CD14-positive monocyte (primary cell): ENCODE data around the gene PACSIN2. TPM values are rescaled to one million over a fixed set of nuclear protein-coding genes. Genes with fewer than 3 reads are reported as not detected.

Source experiments
- DNase-seq, 3 donors: peaks; one replicate each; pipeline ENCODE4 v3.0.0-alpha.2; 2011 to 2022
- H2AFZ ChIP-seq: 2 replicates; pipeline ENCODE4 v1.6.0; 2012; ENCODE audit warnings: mild to moderate bottlenecking, low read depth, low read length, inconsistent platforms; ENCODE audit not compliant: insufficient read depth, poor library complexity, severe bottlenecking
- H3K27ac ChIP-seq, 2 donors: 1 replicate in 1 of 2; 2 replicates in 1 of 2; pipeline ENCODE4 v1.5.1; 2012 to 2013; ENCODE audit warnings: low read length in 2 of 2, control low read depth in 1 of 2, inconsistent platforms in 1 of 2, low read depth in 1 of 2, mild to moderate bottlenecking in 1 of 2
- H3K27me3 ChIP-seq, 2 donors: one replicate each; pipeline versions ENCODE4 v1.6.0 to v1.6.1; 2011 to 2013; ENCODE audit warnings: low read length in 2 of 2; ENCODE audit not compliant: control insufficient read depth in 2 of 2, insufficient read depth in 2 of 2
- H3K36me3 ChIP-seq, 2 donors: replicated peaks in 1 of 2; 1 replicate in 1 of 2; 2 replicates in 1 of 2; pipeline versions ENCODE4 v1.5.1 to v1.6.1; 2012 to 2013; ENCODE audit warnings: low read length in 2 of 2, control low read depth in 1 of 2, inconsistent platforms in 1 of 2, mild to moderate bottlenecking in 1 of 2; ENCODE audit not compliant: insufficient read depth in 2 of 2, control insufficient read depth in 1 of 2
- H3K4me1 ChIP-seq, 2 donors: 1 replicate in 1 of 2; 2 replicates in 1 of 2; pipeline versions ENCODE4 v1.5.1 to v1.6.1; 2012 to 2013; ENCODE audit warnings: low read length in 2 of 2, control low read depth in 1 of 2, inconsistent platforms in 1 of 2, mild to moderate bottlenecking in 1 of 2, moderate library complexity in 1 of 2; ENCODE audit not compliant: insufficient read depth in 2 of 2, control insufficient read depth in 1 of 2
- H3K4me2 ChIP-seq: replicated peaks from 2 replicates; pipeline ENCODE3; 2012; ENCODE audit warnings: low read length, moderate library complexity, mild to moderate bottlenecking; ENCODE audit not compliant: poor library complexity, severe bottlenecking; ENCODE audit errors: extremely low read depth
- H3K4me3 ChIP-seq, 3 experiments: fragments of 200-600 bp in 1 of 3; sonication (generic) in 1 of 3; replicated peaks in 1 of 3; 1 replicate in 2 of 3; 2 replicates in 1 of 3; pipeline ENCODE4 v1.5.1; 2011 to 2013; ENCODE audit warnings: low read length in 3 of 3, mild to moderate bottlenecking in 3 of 3, control low read depth in 2 of 3, low read depth in 2 of 3, inconsistent platforms in 1 of 3, moderate library complexity in 1 of 3
- H3K79me2 ChIP-seq: 2 replicates; pipeline ENCODE4 v1.6.0; 2012; ENCODE audit warnings: mild to moderate bottlenecking, control low read depth, inconsistent platforms, low read length, moderate library complexity; ENCODE audit not compliant: insufficient read depth
- H3K9ac ChIP-seq: 2 replicates; pipeline ENCODE4 v1.6.0; 2017; ENCODE audit warnings: low read length, mild to moderate bottlenecking; ENCODE audit not compliant: insufficient read depth, poor library complexity, severe bottlenecking
- H3K9me3 ChIP-seq, 2 donors: replicated peaks in 1 of 2; 1 replicate in 1 of 2; 2 replicates in 1 of 2; pipeline versions ENCODE4 v1.5.1 to v1.6.1; 2012 to 2013; ENCODE audit warnings: low read length in 2 of 2, control low read depth in 1 of 2; ENCODE audit not compliant: control insufficient read depth in 1 of 2, insufficient read depth in 1 of 2
- H4K20me1 ChIP-seq: 2 replicates; pipeline ENCODE4 v1.6.0; 2012; ENCODE audit warnings: mild to moderate bottlenecking, low read length, control low read depth, moderate library complexity; ENCODE audit not compliant: insufficient read depth
- H3K27ac Mint-ChIP-seq, 7 donors: one replicate each; pipeline ENCODE4 v1.8.0; 2020; ENCODE audit warnings: mild to moderate bottlenecking in 7 of 7, mixed read lengths in 7 of 7, moderate library complexity in 6 of 7, inconsistent platforms in 2 of 7
- H3K27me3 Mint-ChIP-seq, 3 donors: one replicate each; pipeline ENCODE4 v1.8.0; 2021 to 2022; ENCODE audit warnings: low read depth in 3 of 3, mild to moderate bottlenecking in 3 of 3, mixed read lengths in 3 of 3, moderate library complexity in 3 of 3, inconsistent platforms in 1 of 3
- H3K36me3 Mint-ChIP-seq, 2 donors: one replicate each; pipeline ENCODE4 v1.8.0; 2020; ENCODE audit warnings: mixed read lengths in 2 of 2, inconsistent platforms in 1 of 2, mild to moderate bottlenecking in 1 of 2
- H3K4me1 Mint-ChIP-seq: one replicate; pipeline ENCODE4 v1.8.0; 2020; ENCODE audit warnings: mild to moderate bottlenecking, mixed read lengths
- H3K4me3 Mint-ChIP-seq, 2 donors: one replicate each; pipeline ENCODE4 v1.8.0; 2020; ENCODE audit warnings: mild to moderate bottlenecking in 2 of 2, mixed read lengths in 2 of 2, moderate library complexity in 1 of 2
- H3K9me3 Mint-ChIP-seq, 7 donors: one replicate each; pipeline ENCODE4 v1.8.0; 2020 to 2022; ENCODE audit warnings: mixed read lengths in 7 of 7, mild to moderate bottlenecking in 6 of 7, moderate library complexity in 6 of 7, inconsistent platforms in 2 of 7
- WGBS: methylation state at CpG from one replicate; pipeline ENCODE4 v1.1.5; 2013; ENCODE audit warnings: missing lambda C conversion rate; ENCODE audit not compliant: insufficient coverage; 5-methylcytosine and 5-hydroxymethylcytosine counted together
- intact Hi-C, 2 donors: fragments of 100-400 bp; cut with micrococcal nuclease; formaldehyde crosslinking; loops; one replicate each; pipeline versions ENCODE4 v1.15.0 to v1.15.1; 2023
- polyA plus RNA-seq, 3 donors: library from polyadenylated mRNA; depleted of rRNA in 1 of 3; unstranded in 2 of 3; stranded (reverse) in 1 of 3; fragments of 300-500 nt in 2 of 3; fragments of >200 nt in 1 of 3; fragmentation: Illumina TruSeq in 2 of 3; gene quantifications; 1 replicate in 2 of 3; 2 replicates in 1 of 3; pipeline ENCODE4 v1.2.3, GENCODE V29; 2012 to 2021
- TF ChIP-seq, protein P1 (sequence below): fragments of 200-600 bp; IDR thresholded peaks from one replicate; pipeline ENCODE4 v1.8.0; 2022; ENCODE audit warnings: antibody characterized with exemption, mild to moderate bottlenecking

Gene PACSIN2
- polyA plus RNA-seq, 3 donors = 31.2 to 45.7 (median 40.2) TPM

DNA sequence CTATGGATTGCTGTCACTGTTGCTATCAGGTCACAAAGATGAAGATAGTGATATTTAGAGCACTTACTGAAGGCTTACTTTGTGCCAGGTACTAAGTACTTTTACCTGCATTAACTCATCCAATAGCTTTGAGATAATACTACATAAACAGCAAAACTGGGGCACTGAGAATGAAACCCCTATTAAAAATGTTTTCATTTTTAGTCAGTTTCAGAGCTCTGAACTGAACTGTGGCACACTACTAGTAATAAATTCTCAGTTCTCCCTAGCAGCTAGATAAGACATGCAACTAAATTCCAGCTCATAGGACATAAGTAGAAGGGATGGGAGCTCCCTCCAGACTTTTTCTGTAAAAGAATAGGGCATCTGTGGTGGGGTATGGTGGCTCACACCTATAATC lies 181.8 kb downstream of the PACSIN2 start:
- Histone ChIP-seq H3K27ac (no peak overlapping the region), H3K36me3 (peaks cover 82 to 95% of the 10 kb centered on the region in 2 donors), H2AFZ (no peak overlapping the region), H3K27me3 (no peaks in the 10 kb centered on the region), H3K4me3 (no peak overlapping the region), H3K9ac (no peak overlapping the region), H3K79me2 (no peaks in the 10 kb centered on the region), H4K20me1 (no peaks in the 10 kb centered on the region), H3K4me1 (no peaks in the 10 kb centered on the region), H3K4me2 (no peak overlapping the region), H3K9me3 (no peaks in the 10 kb centered on the region)
- intact Hi-C loops = no loop called here
- Mint-ChIP-seq H3K9me3 (no peaks in the 10 kb centered on the region), H3K27me3 (no peaks in the 10 kb centered on the region), H3K4me3 (no peak overlapping the region), H3K36me3 (peaks cover 68 to 89% of the 10 kb centered on the region in 2 donors), H3K27ac (peak overlapping the region in 1 of 7 donors; percentile 15), H3K4me1 (no peaks in the 10 kb centered on the region)
- TF ChIP-seq, protein P1, sequence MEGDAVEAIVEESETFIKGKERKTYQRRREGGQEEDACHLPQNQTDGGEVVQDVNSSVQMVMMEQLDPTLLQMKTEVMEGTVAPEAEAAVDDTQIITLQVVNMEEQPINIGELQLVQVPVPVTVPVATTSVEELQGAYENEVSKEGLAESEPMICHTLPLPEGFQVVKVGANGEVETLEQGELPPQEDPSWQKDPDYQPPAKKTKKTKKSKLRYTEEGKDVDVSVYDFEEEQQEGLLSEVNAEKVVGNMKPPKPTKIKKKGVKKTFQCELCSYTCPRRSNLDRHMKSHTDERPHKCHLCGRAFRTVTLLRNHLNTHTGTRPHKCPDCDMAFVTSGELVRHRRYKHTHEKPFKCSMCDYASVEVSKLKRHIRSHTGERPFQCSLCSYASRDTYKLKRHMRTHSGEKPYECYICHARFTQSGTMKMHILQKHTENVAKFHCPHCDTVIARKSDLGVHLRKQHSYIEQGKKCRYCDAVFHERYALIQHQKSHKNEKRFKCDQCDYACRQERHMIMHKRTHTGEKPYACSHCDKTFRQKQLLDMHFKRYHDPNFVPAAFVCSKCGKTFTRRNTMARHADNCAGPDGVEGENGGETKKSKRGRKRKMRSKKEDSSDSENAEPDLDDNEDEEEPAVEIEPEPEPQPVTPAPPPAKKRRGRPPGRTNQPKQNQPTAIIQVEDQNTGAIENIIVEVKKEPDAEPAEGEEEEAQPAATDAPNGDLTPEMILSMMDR = no peak
- DNase-seq = no peak

DNA sequence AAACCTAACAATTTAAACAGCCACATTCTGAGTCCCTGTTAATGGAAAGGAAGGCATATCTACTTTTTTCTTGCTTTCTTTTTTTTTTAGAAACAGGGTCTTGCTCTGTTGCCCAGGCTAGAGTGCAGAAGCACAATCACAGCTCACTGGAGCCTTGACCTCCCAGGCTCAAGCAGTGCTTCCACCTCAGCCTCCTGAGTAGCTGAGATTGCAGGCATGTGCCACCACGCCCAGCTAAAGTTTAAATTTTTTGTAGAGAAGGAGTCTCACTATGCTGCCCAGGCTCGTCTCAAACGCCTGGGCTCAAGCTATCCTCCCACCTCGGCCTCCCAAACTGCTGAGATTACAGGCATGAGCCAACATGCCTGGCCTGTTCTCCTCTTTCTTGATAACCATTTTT lies 183.2 kb downstream of the PACSIN2 start:
- Mint-ChIP-seq H3K4me1 (no peaks in the 10 kb centered on the region), H3K9me3 (no peaks in the 10 kb centered on the region), H3K27ac (no peak overlapping the region), H3K4me3 (no peak overlapping the region), H3K36me3 (peaks cover 68 to 88% of the 10 kb centered on the region in 2 donors), H3K27me3 (no peaks in the 10 kb centered on the region)
- H3K27me3 ChIP-seq = no peaks in the 10 kb centered on the region
- WGBS = 100% methylated on average over 1 of the region's 4 CpGs
- H3K79me2 ChIP-seq = no peaks in the 10 kb centered on the region
- no peak overlapping the region for H2AFZ ChIP-seq
- TF ChIP-seq, protein P1 = no peak
- H3K27ac ChIP-seq = no peak overlapping the region
- no peak for DNase-seq
- no peak overlapping the region for H3K4me2 ChIP-seq
- H3K9ac ChIP-seq = no peak overlapping the region
- H3K4me3 ChIP-seq = no peak overlapping the region
- no peaks in the 10 kb centered on the region for H3K9me3 ChIP-seq
- no peaks in the 10 kb centered on the region for H4K20me1 ChIP-seq
- H3K36me3 ChIP-seq = peaks cover 82 to 93% of the 10 kb centered on the region in 2 donors
- intact Hi-C loops = no loop called here
- H3K4me1 ChIP-seq = no peaks in the 10 kb centered on the region
